ENCODE data around the gene KY.

KY gene, protein sequence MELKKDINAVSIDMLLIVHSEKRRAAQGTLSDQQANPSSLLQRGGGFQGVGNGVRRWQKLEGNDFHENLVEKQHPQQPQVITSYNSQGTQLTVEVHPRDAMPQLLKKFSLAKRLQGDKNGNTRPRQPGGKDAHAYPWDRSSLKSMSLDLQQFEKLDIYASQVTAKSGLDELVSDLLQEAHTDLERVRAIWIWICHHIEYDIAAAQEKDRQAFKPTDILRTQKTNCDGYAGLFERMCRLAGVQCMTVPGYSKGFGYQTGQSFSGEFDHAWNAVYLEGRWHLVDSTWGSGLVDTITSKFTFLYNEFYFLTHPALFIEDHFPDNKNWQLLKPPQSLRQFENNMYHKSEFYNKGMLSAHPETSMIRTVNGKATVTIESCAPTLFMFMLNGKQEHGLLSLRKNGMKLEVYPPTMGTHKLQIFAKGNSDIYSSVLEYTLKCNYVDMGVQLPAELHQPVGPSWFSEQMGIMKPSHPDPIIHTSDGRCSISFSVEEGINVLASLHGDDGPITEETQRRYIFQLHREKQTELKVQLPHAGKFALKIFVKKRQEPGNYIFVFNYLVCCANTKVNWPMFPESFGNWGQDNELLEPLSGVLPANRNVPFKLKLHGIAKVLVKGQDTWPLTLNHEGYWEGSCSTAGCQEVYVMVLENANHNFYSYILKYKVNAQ

DNA sequence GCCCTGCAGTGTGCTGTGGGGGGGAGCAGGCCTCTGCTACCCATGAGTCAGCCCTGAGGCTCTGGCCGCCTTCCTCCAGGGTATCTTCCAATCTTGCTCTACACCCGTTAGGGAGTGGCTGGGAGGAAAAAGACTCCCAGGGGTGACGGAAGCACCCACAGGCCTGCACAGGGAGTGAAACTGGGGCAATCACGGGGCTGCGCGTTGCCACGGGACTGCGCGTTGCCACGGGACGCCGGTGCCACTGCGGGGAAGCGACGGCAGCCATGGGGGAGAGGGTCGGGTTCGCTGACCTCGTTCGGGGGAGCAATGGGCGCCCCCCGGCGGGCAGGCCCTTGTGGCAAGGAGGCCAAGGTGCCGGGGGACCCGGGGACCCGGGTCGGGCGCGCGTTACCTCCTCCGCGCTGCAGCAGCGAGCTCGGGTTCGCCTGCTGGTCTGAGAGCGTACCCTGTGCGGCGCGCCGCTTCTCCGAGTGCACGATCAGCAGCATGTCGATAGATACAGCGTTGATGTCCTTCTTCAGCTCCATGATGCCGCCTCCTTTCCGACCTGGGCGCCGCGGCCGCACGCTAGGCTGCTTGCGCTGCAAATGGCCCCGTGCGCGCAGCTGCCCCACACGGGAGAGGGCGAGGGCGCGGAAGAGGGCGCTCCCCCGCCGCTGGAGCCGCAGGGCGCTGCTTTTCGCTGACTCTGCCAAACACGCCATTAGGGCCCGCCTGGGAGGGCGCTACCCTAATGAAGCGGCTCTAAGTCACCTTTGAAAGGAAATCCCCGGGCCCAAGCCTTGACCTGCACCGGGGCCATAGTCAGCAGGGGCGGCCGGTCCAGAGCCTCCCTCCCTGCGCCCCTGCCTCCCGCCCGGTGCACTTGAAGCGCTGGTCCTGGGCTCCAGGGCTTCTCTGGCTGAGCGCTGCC, at the start of gene KY:
Gene KY (minus strand): TSS at position 592 of the 916 bp plus-strand sequence. CDS start 62 bp downstream, at position 530.
- DNase-seq, result no peak

- no peak for DNase-seq
These were observed 48.9 kb upstream of the KY start for GRCh38 chr3:134699721-134700120.

DNA sequence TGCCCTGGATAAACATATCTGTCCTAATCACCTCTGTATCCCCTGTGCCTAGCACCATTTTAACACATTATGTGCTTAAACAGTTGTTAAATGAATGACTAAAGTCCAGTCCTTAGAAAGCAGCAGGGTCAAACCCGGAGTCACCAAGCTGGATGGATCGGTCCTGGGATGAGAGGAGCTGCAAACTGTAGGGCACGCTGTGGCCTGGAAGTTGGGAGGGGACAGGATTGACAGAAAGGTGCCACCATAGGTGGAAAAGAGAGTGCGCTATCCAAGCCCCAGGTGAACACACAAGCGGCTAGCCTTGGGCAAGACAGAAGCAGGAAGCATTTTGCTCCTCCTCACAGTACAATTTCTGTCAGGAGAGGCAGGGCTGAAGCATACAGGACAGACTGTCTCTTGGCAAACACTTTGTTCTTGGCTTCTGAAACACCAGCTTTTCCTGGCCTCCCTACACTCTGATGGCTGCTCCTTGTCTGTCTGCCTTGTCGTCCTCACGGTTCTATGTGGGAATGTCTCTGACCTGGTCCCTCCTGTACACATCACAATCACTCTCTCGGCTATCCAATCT, 48.4 kb upstream of the KY start:
- no peak for DNase-seq

GRCh38 chr3:134697830-134698689, 47.2 kb upstream of the KY start:
- DNase-seq, result no peak

GRCh38 chr3:134696155-134696554, 45.3 kb upstream of the KY start:
- DNase-seq, result no peak

GRCh38 chr3:134694946-134695543, 44.2 kb upstream of the KY start:
- DNase-seq, result no peak

DNA sequence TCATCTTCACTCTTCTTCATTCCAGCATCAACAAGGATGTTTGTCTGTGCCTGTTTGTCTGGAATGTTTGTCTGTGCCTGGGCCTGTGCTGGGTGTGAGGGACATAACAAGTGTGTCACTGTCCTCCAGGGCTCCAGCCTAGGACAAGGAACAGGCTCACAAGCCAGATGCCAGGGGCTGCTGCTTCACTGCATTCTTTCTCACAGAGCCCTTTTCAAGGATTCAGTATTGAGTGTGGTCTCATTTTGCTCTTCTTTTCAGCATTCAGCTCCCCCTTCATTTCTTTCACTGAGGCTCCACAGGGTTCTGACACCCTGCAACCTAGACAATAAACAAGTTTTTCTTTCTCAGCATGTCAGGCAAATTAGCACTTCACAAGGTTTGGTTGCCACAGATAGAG, 43.6 kb upstream of the KY start:
- no peak for DNase-seq

- DNase-seq, result no peak
These were observed 43.0 kb upstream of the KY start for GRCh38 chr3:134693804-134694203.

DNA sequence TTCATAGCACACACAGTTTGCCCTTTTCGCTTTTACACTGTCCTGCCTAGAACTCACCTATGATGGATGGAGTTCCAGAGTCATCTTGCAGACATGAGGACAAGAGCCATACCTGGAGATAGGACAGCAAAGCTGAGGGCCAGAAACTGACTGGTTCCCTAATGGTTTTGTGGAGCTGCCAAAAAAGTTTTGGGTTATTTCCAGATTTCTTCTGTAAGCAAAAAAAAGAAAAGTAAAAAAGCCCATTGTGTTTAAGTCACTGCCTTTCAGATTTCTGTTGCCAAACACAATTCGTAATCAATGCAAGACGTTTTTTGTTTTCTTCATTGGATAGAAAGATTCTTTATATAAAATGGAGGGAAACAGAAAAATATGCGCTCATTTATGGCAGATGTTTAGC, 42.4 kb upstream of the KY start:
- no peak for DNase-seq

- DNase-seq, result no peak
These were observed 39.4 kb upstream of the KY start for GRCh38 chr3:134690226-134690625.

DNA sequence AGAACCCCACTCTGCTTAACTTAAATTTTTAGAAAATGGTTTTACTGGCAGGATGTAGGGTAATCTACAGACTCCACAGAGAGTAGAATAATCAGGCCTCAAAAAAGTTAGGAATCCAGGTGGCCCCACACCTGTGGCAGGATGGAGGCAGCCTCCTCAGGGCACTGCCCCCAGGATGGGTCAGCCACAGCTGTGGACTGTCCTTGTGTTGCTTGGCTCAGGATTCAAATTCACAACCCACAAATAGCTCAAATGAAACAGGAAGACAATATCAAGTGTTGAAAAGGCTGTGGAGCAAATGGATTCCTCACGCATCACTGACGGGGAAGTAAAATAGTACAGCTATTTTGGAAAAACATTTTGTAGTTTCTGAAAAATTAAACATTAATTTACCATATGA, 36.8 kb upstream of the KY start:
- DNase-seq, result no peak

GRCh38 chr3:134685929-134686802, 35.3 kb upstream of the KY start:
- no peak for DNase-seq

- DNase-seq, result no peak
These were observed 31.5 kb upstream of the KY start for GRCh38 chr3:134682196-134682880.

DNA sequence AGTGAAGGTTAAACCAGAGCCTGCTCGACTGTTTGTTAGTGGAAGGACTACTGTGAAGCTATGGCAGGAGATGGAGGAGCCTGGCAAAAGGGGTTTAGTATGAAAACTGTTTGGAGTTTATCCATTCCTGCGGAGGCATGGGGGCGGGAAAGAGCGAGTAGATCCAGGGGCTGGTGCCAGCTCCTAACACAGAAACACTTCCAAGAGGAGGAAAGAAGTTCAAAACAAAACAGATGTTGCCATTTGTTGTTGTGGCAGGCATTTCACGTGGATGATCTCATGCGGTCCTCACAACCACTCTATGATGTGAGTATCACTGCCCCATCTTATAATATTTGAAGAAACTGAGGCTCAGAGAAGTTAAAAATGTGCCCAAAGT, 30.7 kb upstream of the KY start:
- no peak for DNase-seq

DNA sequence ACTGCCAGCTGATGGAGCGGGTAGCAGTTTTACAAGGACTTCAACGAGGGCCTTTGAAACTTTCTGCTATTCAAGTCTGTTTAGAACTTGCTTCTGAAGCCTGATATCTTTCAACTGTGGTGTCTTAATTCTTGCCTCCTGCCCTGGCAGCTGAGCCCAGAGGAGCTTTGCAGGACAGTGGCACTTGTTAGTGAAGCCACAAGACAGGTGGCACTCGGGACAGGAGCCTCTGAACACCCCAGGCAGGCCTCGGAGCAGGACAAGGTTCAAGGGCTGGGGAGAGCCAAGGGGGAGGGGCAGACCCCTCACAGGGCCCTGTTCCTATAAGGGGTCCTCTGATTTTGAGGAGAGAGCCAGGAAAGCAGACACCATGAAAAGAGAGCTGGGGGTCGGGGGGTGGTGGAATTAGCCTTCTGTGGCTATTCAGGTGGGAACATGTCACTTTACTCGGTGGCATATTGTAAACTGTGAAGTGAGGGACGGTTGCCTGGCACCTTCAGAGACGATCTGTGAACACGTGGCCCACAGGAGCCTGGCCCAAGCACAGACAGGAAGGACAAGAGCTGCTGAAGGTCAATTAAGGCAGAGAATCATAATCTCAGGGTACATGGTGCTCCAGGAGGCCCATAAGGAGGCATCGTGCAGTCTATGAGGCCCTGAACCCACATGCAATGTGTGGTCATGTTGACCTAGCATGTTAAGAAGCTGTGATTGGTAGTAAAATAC, 30.1 kb upstream of the KY start:
- no peak for DNase-seq

- DNase-seq, result no peak
These were observed 27.1 kb upstream of the KY start for GRCh38 chr3:134677987-134678308.

- no peak for DNase-seq
These were observed 26.6 kb upstream of the KY start for GRCh38 chr3:134677196-134677986.

DNA sequence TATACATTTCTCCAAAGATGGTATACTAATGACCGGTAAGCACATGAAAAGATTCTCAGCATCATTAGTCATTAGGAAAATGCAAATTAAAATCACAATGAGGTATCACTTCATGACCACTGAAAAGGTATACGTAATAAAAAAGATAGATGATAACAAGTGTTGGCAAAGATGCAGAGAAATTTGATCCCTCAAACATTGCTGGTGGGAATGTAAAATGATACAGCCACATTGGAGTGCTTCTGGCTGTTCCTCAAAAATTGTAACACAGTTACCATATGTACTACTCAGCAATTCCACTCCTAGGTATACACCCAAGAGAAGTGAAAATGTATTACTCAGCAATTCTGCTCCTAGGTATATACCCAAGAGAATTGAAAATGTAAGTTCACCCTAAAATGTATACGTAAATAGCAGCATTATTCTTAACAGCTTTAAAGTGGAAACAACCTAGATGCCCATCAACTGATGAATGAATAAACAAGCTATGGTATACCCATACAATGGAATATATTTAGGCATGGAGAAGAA, 25.0 kb upstream of the KY start:
- DNase-seq, result no peak

All from activated CD4-positive, alpha-beta T cell treated with anti-CD3 and anti-CD28 coated beads for 1 hour (primary cell).